SK-N-SH (cell line): Measurements from ENCODE around the gene IFT27.

ENCODE experiments used
- EP300 ChIP-seq, 2 experiments: IDR thresholded peaks; 2 replicates each; pipeline versions ENCODE4 v1.4.0 to v1.6.1; 2012; ENCODE audit warnings: borderline replicate concordance in 1 of 2, low read depth in 1 of 2, low read length in 1 of 2
- EZH2phosphoT487 ChIP-seq: fragments of 200-600 bp; sonication (generic); IDR thresholded peaks from 2 replicates; pipeline ENCODE4 v1.6.1; 2017; ENCODE audit warnings: low read depth, mixed run types, mild to moderate bottlenecking, antibody characterized with exemption, moderate library complexity, borderline replicate concordance
- FOXJ3 ChIP-seq: sonication (generic); formaldehyde crosslinking; IDR thresholded peaks from 2 replicates; pipeline ENCODE4 v1.5.1; 2020; ENCODE audit warnings: mild to moderate bottlenecking, missing genetic modification reagents
- JUND ChIP-seq: IDR thresholded peaks from 2 replicates; pipeline ENCODE4 v1.4.0; 2012
- MEF2A ChIP-seq: IDR thresholded peaks from 2 replicates; pipeline ENCODE4 v1.4.0; 2012; ENCODE audit warnings: low read depth, borderline replicate concordance
- POLR2AphosphoS5 ChIP-seq: IDR thresholded peaks from 2 replicates; pipeline ENCODE4 v1.6.1; 2012; ENCODE audit warnings: low read depth, low read length
- RCOR1 ChIP-seq: fragments of 150-350 bp; IDR thresholded peaks from 2 replicates; pipeline ENCODE4 v1.6.1; 2017; ENCODE audit warnings: antibody characterized with exemption, low read length
- RFX5 ChIP-seq: IDR thresholded peaks from 2 replicates; pipeline ENCODE4 v1.6.1; 2012; ENCODE audit warnings: mild to moderate bottlenecking, improper control_type of control experiment, low read length
- RXRA ChIP-seq: IDR thresholded peaks from 2 replicates; pipeline ENCODE4 v1.4.0; 2012; ENCODE audit warnings: low read depth, mild to moderate bottlenecking, borderline replicate concordance
- SMC3 ChIP-seq: IDR thresholded peaks from 2 replicates; pipeline ENCODE4 v1.6.1; 2012; ENCODE audit warnings: low read depth, low read length, improper control_type of control experiment
- TCF12 ChIP-seq: IDR thresholded peaks from 2 replicates; pipeline ENCODE4 v1.4.0; 2012
- TEAD4 ChIP-seq: IDR thresholded peaks from 2 replicates; pipeline ENCODE4 v1.4.0; 2012; ENCODE audit warnings: mild to moderate bottlenecking, borderline replicate concordance; ENCODE audit not compliant: insufficient read depth
- TF ChIP-seq, protein P1 (sequence below): fragments of 200-600 bp; sonication (generic); IDR thresholded peaks from 2 replicates; pipeline ENCODE4 v1.6.1; 2017; ENCODE audit warnings: antibody characterized with exemption, mild to moderate bottlenecking, moderate library complexity
- TF ChIP-seq, protein P2 (sequence below): IDR thresholded peaks from 2 replicates; pipeline ENCODE4; 2012

GRCh38 chr22:36758792-36759271 lies 17.1 kb downstream of the IFT27 start:
- TF ChIP-seq, protein P1, sequence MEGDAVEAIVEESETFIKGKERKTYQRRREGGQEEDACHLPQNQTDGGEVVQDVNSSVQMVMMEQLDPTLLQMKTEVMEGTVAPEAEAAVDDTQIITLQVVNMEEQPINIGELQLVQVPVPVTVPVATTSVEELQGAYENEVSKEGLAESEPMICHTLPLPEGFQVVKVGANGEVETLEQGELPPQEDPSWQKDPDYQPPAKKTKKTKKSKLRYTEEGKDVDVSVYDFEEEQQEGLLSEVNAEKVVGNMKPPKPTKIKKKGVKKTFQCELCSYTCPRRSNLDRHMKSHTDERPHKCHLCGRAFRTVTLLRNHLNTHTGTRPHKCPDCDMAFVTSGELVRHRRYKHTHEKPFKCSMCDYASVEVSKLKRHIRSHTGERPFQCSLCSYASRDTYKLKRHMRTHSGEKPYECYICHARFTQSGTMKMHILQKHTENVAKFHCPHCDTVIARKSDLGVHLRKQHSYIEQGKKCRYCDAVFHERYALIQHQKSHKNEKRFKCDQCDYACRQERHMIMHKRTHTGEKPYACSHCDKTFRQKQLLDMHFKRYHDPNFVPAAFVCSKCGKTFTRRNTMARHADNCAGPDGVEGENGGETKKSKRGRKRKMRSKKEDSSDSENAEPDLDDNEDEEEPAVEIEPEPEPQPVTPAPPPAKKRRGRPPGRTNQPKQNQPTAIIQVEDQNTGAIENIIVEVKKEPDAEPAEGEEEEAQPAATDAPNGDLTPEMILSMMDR: no peak
- TF ChIP-seq FOXJ3 (CRISPR knock-in tag) (no peak), EZH2phosphoT487 (no peak), RXRA (no peak), MEF2A (no peak), POLR2AphosphoS5 (no peak), TEAD4 (no peak), RCOR1 (no peak), JUND (no peak), EP300 (IDR thresholded peaks at IDR 0.05; ENCODE audit: borderline replicate concordance in 1 of 2, low read depth in 1 of 2, low read length in 1 of 2) (no peak), SMC3 (no peak), TCF12 (no peak), RFX5 (no peak)
- TF ChIP-seq, protein P2, sequence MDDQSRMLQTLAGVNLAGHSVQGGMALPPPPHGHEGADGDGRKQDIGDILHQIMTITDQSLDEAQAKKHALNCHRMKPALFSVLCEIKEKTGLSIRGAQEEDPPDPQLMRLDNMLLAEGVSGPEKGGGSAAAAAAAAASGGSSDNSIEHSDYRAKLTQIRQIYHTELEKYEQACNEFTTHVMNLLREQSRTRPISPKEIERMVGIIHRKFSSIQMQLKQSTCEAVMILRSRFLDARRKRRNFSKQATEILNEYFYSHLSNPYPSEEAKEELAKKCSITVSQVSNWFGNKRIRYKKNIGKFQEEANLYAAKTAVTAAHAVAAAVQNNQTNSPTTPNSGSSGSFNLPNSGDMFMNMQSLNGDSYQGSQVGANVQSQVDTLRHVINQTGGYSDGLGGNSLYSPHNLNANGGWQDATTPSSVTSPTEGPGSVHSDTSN: no peak
